B cell (primary cell): ENCODE measurements around the gene CFL1.

Source experiments
- EZH2 ChIP-seq: IDR thresholded peaks from 2 replicates; pipeline ENCODE4 v1.6.1; 2012; ENCODE audit warnings: borderline replicate concordance, low read depth, mild to moderate bottlenecking, moderate library complexity, low read length; ENCODE audit not compliant: insufficient read depth, poor library complexity, severe bottlenecking
- TF ChIP-seq, protein P1 (sequence below): fragments of 200-600 bp; IDR thresholded peaks from one replicate; pipeline ENCODE4 v1.8.0; 2022; ENCODE audit warnings: antibody characterized with exemption, mild to moderate bottlenecking

DNA sequence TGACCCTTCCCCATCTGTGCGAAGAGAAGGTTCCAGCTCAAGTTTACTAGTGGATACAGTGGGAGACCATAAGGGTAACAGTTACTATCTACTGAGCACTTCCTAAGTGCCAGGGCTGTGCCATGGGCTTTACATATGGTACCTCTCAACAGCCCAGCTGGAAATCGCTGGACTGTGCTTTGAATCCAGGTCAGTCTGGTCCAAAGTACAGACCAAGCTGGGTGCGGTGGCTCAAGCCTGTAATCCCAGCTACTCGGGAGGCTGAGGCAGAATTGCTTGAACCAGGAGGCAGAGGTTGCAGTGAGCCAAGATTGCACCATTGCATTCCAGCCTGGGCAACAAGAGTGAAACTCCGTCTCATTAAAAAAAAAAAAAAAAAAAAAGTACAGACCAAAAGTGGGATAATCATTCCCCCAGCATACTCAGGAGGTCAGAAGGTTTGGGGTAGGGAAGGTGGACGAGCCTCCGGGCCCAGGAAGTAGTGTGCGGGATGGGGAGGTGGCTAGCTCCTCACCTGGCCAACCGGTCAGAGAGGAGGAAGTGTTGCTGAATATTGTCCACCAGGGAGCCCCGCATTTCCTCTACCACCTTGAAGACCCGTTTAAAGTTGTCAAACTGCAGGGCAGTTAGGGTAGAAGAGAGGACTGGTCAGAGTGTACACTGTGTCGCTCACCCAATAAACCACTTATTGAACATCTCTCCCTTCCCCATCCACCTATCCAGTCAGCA lies 28.0 kb upstream of the CFL1 start:
- TF ChIP-seq, protein P1, sequence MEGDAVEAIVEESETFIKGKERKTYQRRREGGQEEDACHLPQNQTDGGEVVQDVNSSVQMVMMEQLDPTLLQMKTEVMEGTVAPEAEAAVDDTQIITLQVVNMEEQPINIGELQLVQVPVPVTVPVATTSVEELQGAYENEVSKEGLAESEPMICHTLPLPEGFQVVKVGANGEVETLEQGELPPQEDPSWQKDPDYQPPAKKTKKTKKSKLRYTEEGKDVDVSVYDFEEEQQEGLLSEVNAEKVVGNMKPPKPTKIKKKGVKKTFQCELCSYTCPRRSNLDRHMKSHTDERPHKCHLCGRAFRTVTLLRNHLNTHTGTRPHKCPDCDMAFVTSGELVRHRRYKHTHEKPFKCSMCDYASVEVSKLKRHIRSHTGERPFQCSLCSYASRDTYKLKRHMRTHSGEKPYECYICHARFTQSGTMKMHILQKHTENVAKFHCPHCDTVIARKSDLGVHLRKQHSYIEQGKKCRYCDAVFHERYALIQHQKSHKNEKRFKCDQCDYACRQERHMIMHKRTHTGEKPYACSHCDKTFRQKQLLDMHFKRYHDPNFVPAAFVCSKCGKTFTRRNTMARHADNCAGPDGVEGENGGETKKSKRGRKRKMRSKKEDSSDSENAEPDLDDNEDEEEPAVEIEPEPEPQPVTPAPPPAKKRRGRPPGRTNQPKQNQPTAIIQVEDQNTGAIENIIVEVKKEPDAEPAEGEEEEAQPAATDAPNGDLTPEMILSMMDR, result no peak
- TF ChIP-seq EZH2, result no peak
